K562 (cell line): Measurements from ENCODE around the gene CDAN1. TPM values are rescaled to one million over a fixed set of nuclear protein-coding genes. Genes with fewer than 3 reads are reported as not detected.

Experiments used
- ATF1 ChIP-seq, 2 experiments: fragments of 450-650 bp in 1 of 2; IDR thresholded peaks; 2 replicates each; pipeline ENCODE4 v1.6.1; 2016; ENCODE audit warnings: missing compliant biosample characterization in 1 of 2, missing genetic modification characterization in 1 of 2
- BCOR ChIP-seq: fragments of 450-650 bp; IDR thresholded peaks from 2 replicates; pipeline ENCODE4 v1.6.1; 2016
- CC2D1A ChIP-seq: fragments of 450-650 bp; IDR thresholded peaks from 2 replicates; pipeline ENCODE4 v1.6.1; 2017; ENCODE audit warnings: mild to moderate bottlenecking
- COPS2 ChIP-seq: fragments of 450-650 bp; conservative IDR thresholded peaks from 2 replicates; pipeline ENCODE4 v1.6.1; 2016; ENCODE audit warnings: mild to moderate bottlenecking, moderate library complexity
- ETS2 ChIP-seq: IDR thresholded peaks from 2 replicates; pipeline ENCODE4 v1.6.1; 2016; ENCODE audit warnings: borderline replicate concordance, missing genetic modification characterization, mild to moderate bottlenecking, moderate library complexity, missing compliant biosample characterization; ENCODE audit not compliant: poor library complexity, severe bottlenecking
- GATA2 ChIP-seq: sonication (generic); formaldehyde crosslinking; IDR thresholded peaks from 2 replicates; pipeline ENCODE4 v1.4.0; 2020; ENCODE audit warnings: mild to moderate bottlenecking, missing genetic modification reagents
- HNRNPLL ChIP-seq: fragments of 200-400 bp; formaldehyde crosslinking; IDR thresholded peaks from 2 replicates; pipeline ENCODE4 v1.6.1; 2017; ENCODE audit warnings: low read length, low read depth, mild to moderate bottlenecking; ENCODE audit not compliant: poor library complexity, severe bottlenecking
- HOXB6 ChIP-seq: fragments of 250-450 bp; sonication (Bioruptor Pico); IDR thresholded peaks from 2 replicates; pipeline ENCODE4 v1.5.1; 2022; ENCODE audit warnings: mild to moderate bottlenecking, borderline replicate concordance
- PHF21A ChIP-seq: fragments of 450-650 bp; IDR thresholded peaks from 2 replicates; pipeline ENCODE4 v1.6.1; 2017; ENCODE audit warnings: low read depth, borderline replicate concordance
- PURB ChIP-seq: sonication (generic); formaldehyde crosslinking; IDR thresholded peaks from 2 replicates; pipeline ENCODE4 v1.9.0; 2021; ENCODE audit warnings: low read depth, mild to moderate bottlenecking, missing genetic modification reagents
- RAD51 ChIP-seq: fragments of 450-650 bp; IDR thresholded peaks from 2 replicates; pipeline ENCODE4 v1.7.1; 2016; ENCODE audit warnings: low read depth, mild to moderate bottlenecking, borderline replicate concordance
- RFX7 ChIP-seq: fragments of 250-450 bp; sonication (Bioruptor Pico); IDR thresholded peaks from 2 replicates; pipeline ENCODE4 v1.5.1; 2021; ENCODE audit warnings: mild to moderate bottlenecking
- SMAD1 ChIP-seq: fragments of 150-350 bp; IDR thresholded peaks from 2 replicates; pipeline ENCODE4 v1.6.1; 2014; ENCODE audit warnings: low read length, low read depth; ENCODE audit not compliant: partially characterized antibody
- TBP ChIP-seq: optimal IDR thresholded peaks from 2 replicates; pipeline ENCODE3; 2011; ENCODE audit warnings: low read depth, low read length, improper control_type of control experiment
- ZKSCAN3 ChIP-seq: fragments of 250-450 bp; sonication (Bioruptor Pico); IDR thresholded peaks from 2 replicates; pipeline ENCODE4 v1.4.0; 2020
- ZNF239 ChIP-seq: fragments of 250-450 bp; sonication (Bioruptor Pico); IDR thresholded peaks from 2 replicates; pipeline ENCODE4 v1.4.0; 2020; ENCODE audit warnings: mild to moderate bottlenecking
- ZNF316 ChIP-seq: fragments of 450-650 bp; IDR thresholded peaks from 2 replicates; pipeline ENCODE4 v1.6.1; 2016
- polyA plus RNA-seq, 8 experiments: library from polyadenylated mRNA; depleted of rRNA in 4 of 8; stranded (reverse) in 5 of 8; unstranded in 3 of 8; fragments of >200 nt; fragmentation: Nextera tagmentation in 2 of 8; fragmentation: Illumina TruSeq in 1 of 8; extraction: Ambion mirVana in 2 of 8; extraction: Trizol in 1 of 8; gene quantifications; 2 replicates each; pipeline versions ENCODE4 v1.2.1 to v1.2.3, GENCODE V29; 2011 to 2014; ENCODE audit warnings: inconsistent platforms in 1 of 8, missing spikeins in 1 of 8
- total RNA-seq, 7 experiments: library from RNA; depleted of rRNA in 6 of 7; stranded (reverse); fragments of >200 nt in 6 of 7; fragmentation: Illumina TruSeq in 2 of 7; extraction: Trizol in 2 of 7; gene quantifications; 2 replicates each; pipeline versions ENCODE4 v1.2.1 to v1.2.3, GENCODE V29; 2011 to 2021; ENCODE audit warnings: low replicate concordance in 1 of 7
- TF ChIP-seq, protein P1 (sequence below): fragments of 450-650 bp; IDR thresholded peaks from 2 replicates; pipeline ENCODE4 v1.6.1; 2016; ENCODE audit warnings: borderline replicate concordance
- TF ChIP-seq, protein P2 (sequence below): fragments of 450-650 bp; IDR thresholded peaks from 2 replicates; pipeline ENCODE4 v1.6.1; 2016
- TF ChIP-seq, protein P3 (sequence below): fragments of 450-650 bp; formaldehyde crosslinking; IDR thresholded peaks from 2 replicates; pipeline ENCODE4 v1.4.0; 2020; ENCODE audit warnings: mild to moderate bottlenecking, moderate library complexity
- TF ChIP-seq, protein P4 (sequence below): IDR thresholded peaks from 2 replicates; pipeline ENCODE4 v1.6.1; 2016; ENCODE audit warnings: missing genetic modification characterization, missing compliant biosample characterization

The CDAN1 gene
- total and polyA plus RNA-seq, 9 of the 15 experiments (the other 6 are each of a cell fraction or from before 2014, with no cell fraction given) = 1.6 to 34.4 (median 13.8) TPM

DNA sequence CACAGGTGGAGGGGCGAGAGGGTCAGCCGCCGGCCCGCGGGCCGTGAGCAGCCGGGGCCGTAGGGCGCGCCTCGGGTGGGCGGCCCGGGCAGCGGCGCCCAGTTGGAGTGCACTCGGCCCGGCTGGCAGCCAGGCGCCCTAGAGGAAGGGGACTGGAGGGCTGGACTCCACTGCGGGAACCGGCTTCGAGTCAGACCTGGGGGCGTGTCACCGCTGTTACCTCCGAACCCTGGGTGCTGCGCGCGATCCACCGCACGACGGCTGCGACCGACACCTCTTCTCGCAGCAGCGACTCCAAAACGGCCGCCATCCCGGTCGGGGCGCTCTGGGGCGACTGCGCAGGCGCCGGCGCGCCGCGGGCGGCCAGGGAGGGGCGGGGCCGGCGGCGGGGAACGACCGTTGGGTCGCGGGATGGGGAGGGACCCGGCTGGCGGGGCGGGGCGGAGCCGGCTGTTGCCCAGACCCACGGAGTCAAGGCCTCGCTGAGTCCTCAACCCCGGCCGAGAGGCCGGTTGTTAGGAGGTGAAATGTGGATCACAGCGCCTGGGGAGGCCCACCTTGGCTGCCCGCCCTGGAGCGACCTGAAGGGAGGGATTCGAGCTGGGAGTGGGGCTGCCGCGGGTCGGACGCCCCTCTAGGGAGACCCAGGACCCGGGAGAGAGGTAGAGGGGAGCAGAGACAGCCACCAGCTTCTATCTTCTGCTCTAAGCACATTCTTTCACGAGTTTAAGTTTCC is at the start of gene CDAN1 (continued):
- TF ChIP-seq GATA2 (CRISPR knock-in tag) (no peak), ZKSCAN3 (no peak), HOXB6 (CRISPR knock-in tag) (no peak), ZNF316 (no peak), RFX7 (no peak), CC2D1A (no peak), ETS2 (tag) (no peak), BCOR (no peak), PHF21A (no peak), COPS2 (no peak), TBP (peak; percentile 27), PURB (CRISPR knock-in tag) (no peak), SMAD1 (no peak), RAD51 (no peak), HNRNPLL (no peak), ATF1 (CRISPR knock-in tag; IDR thresholded peaks at IDR 0.05) (no peak), ATF1 (tag; IDR thresholded peaks at IDR 0.05) (0 out of 2 replicates have a peak, but pooled peaks have one; percentile 21), ZNF239 (no peak)
- TF ChIP-seq, protein P1, sequence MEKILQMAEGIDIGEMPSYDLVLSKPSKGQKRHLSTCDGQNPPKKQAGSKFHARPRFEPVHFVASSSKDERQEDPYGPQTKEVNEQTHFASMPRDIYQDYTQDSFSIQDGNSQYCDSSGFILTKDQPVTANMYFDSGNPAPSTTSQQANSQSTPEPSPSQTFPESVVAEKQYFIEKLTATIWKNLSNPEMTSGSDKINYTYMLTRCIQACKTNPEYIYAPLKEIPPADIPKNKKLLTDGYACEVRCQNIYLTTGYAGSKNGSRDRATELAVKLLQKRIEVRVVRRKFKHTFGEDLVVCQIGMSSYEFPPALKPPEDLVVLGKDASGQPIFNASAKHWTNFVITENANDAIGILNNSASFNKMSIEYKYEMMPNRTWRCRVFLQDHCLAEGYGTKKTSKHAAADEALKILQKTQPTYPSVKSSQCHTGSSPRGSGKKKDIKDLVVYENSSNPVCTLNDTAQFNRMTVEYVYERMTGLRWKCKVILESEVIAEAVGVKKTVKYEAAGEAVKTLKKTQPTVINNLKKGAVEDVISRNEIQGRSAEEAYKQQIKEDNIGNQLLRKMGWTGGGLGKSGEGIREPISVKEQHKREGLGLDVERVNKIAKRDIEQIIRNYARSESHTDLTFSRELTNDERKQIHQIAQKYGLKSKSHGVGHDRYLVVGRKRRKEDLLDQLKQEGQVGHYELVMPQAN = 0 out of 2 replicates have a peak, but pooled peaks have one; percentile 27
- TF ChIP-seq, protein P2, sequence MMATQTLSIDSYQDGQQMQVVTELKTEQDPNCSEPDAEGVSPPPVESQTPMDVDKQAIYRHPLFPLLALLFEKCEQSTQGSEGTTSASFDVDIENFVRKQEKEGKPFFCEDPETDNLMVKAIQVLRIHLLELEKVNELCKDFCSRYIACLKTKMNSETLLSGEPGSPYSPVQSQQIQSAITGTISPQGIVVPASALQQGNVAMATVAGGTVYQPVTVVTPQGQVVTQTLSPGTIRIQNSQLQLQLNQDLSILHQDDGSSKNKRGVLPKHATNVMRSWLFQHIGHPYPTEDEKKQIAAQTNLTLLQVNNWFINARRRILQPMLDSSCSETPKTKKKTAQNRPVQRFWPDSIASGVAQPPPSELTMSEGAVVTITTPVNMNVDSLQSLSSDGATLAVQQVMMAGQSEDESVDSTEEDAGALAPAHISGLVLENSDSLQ = no peak
- TF ChIP-seq, protein P3, sequence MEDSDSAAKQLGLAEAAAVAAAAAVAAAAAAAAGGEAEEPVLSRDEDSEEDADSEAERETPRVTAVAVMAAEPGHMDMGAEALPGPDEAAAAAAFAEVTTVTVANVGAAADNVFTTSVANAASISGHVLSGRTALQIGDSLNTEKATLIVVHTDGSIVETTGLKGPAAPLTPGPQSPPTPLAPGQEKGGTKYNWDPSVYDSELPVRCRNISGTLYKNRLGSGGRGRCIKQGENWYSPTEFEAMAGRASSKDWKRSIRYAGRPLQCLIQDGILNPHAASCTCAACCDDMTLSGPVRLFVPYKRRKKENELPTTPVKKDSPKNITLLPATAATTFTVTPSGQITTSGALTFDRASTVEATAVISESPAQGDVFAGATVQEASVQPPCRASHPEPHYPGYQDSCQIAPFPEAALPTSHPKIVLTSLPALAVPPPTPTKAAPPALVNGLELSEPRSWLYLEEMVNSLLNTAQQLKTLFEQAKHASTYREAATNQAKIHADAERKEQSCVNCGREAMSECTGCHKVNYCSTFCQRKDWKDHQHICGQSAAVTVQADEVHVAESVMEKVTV (CRISPR knock-in tag) = no peak
- TF ChIP-seq, protein P4, sequence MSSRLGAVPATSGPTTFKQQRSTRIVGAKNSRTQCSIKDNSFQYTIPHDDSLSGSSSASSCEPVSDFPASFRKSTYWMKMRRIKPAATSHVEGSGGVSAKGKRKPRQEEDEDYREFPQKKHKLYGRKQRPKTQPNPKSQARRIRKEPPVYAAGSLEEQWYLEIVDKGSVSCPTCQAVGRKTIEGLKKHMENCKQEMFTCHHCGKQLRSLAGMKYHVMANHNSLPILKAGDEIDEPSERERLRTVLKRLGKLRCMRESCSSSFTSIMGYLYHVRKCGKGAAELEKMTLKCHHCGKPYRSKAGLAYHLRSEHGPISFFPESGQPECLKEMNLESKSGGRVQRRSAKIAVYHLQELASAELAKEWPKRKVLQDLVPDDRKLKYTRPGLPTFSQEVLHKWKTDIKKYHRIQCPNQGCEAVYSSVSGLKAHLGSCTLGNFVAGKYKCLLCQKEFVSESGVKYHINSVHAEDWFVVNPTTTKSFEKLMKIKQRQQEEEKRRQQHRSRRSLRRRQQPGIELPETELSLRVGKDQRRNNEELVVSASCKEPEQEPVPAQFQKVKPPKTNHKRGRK (tag) = no peak
